GM21447 (cell line): ENCODE measurements around the gene KAZN.

Source experiments
- ATAC-seq: cut with Tn5 transposase; IDR thresholded peaks from one replicate; pipeline ENCODE4 v1.9.1; 2021; ENCODE audit not compliant: unreplicated experiment

KAZN gene

GRCh38 chr1:14706631-14707030 lies 108.1 kb downstream of the KAZN start:
- no peak for ATAC-seq

- ATAC-seq = no peak
Measured at GRCh38 chr1:14707531-14708445, 109.3 kb downstream of the KAZN start.

DNA sequence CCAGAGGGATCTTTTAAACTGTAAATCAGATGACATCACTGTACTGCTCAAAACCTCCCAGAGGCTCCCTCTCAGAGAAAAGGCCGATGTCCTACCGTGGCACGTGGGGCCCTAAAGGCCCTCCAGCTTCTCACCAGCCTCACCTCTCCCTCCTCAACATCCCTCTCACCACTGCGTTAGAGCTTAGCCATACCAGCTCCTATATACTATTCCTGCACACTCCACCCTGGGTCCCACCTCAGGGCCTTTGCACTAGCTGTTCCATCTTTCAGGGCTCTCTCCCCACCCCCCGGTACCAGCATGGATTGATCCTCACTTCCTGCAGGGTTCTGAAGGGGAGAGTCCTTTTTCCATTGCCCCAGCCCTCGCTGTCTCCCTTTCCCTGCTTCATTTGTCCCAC lies 111.8 kb downstream of the KAZN start:
- ATAC-seq = no peak

DNA sequence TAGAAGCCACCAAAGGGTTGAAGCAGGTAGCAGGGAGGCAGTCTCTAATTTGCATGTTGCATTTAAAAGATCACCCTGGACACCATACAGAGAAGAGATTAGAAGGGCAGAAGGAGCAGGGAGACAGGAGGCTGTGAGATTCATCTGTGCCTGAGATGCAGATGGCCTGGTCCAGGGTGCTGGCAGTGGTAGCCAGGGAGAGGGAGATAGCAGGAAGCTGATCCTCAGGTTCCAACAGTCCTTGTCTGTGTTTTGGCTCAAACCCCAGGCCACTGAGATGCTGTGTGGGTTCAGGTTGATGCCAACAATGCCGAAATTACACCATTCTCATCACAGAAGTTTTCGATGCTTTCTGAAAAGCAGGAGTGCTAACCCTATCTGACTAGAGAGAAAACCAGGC lies 113.7 kb downstream of the KAZN start:
- ATAC-seq = no peak

DNA sequence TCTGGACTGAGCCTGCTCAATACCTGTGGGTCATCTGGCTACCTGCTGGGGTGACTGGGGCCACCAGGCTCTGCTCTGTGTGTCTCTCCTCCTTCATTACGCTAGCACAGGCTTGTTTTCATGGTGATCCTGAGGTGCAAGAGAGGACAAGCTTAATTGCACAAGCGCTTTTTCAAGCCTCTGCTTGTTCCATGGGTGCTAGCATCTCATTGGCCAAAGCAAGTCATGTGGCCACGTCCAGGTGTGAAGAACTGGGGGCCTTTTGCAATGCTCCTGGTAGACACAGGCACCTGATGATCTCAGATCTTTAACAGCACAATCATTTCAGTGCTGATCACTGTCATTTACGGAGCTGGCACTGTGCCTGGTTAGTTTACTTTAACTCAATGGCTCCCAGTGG lies 114.6 kb downstream of the KAZN start:
- ATAC-seq = no peak

- ATAC-seq = no peak
Measured at GRCh38 chr1:14715266-14715665, 116.8 kb downstream of the KAZN start.

DNA sequence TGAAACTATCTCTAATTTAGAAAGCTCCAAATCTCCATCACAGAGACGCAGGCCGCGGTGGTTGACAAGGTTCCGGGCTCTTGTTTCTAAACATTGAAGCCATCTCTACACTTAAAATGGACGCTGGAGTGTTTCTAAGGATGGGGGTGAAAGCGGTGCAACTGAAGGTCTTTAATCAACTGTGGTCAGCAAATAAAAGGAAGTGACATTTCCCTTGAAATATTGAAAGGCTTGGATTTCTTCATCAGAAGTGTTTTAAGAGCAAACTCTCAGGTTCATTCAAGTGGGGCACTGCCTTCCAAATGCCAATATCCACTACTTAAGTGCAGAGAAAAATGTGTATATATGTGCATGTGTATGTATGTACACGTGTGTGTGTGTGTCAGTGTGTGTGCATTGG lies 117.3 kb downstream of the KAZN start:
- no peak for ATAC-seq

DNA sequence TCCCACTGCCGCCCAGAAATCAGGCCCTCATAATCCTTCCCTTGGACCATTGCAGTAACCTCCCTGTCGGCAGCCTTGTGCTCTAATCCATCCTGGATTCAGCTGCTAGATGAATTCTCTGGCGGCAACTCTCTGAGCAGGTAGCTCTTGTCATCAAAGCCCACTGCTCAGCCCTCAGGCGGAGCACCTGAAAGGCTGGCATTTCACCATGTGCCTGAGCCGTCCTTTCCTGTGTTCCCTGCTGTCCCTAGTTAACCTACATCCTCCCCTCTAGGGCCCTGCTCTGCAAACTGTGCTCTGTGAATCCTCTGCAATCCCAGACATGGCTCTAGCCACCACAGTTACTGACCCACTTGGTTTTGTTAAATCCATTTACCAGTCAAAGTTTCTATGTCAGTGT lies 118.0 kb downstream of the KAZN start:
- no peak for ATAC-seq

- ATAC-seq = no peak
Measured at GRCh38 chr1:14718476-14718875, 120.0 kb downstream of the KAZN start.

GRCh38 chr1:14723401-14723800 lies 124.9 kb downstream of the KAZN start:
- no peak for ATAC-seq

GRCh38 chr1:14724246-14724645 lies 125.8 kb downstream of the KAZN start:
- ATAC-seq = no peak

GRCh38 chr1:14724678-14725077 lies 126.2 kb downstream of the KAZN start:
- no peak for ATAC-seq

DNA sequence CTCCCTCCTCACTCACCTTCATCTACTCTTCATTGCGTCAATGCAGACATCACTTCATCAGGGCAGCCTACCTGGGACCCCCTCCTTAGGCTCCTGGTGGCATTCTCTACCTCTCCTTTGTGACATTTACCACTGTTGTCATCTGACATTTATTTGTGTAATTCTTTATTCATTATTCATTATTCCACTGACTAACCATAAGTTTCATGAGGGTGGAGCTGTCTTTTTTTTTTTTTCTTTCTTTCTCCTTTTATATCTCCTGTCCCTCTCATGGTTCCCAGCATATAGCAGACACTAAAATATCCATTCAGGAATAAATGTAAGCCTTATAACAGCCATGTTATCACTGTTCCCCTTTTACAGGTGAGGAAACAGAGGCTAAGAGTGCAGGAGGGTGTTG lies 126.8 kb downstream of the KAZN start:
- no peak for ATAC-seq

GRCh38 chr1:14725695-14726094 lies 127.2 kb downstream of the KAZN start:
- no peak for ATAC-seq

GRCh38 chr1:14726606-14727005 lies 128.1 kb downstream of the KAZN start:
- ATAC-seq = no peak

DNA sequence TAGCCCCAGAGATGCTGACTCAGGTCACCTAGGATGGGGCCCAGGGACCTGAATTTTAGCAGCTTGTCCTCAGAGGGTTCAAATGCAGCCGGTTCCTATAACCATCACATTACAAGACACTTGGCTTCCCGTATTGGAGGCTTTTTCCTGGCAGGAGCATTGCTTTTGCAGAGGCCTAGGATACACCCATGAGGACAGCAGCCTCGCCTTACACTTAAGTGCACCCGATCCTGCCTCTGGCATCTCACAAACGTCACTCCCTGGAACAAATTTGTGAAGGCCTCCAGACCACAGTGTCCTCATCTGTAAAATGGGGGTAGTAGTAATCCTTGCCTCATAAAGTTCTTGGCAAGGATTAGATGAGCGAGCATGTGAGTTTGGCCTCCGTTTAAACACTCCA lies 130.0 kb downstream of the KAZN start:
- ATAC-seq = no peak

GRCh38 chr1:14732728-14733047 lies 134.2 kb downstream of the KAZN start:
- no peak for ATAC-seq

- no peak for ATAC-seq
Measured at GRCh38 chr1:14733048-14733778, 134.7 kb downstream of the KAZN start.

DNA sequence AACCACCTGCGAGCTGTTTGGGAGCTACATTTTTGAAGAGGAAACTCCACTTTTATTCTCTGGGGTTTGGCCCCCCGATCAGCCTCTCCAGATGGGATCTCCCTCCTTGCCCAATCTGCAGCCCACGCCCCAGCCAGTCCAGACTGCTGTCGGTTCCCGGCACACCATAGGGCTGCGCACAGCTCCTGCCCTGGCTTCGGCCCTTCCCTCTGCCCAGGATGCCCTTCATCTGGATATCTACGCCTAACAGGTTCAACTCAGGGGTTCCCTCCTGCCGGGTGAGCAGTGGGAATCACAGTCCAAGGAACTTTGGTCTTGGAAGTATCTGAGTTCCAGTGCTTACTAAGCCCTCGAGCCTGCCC lies 135.3 kb downstream of the KAZN start:
- ATAC-seq = no peak

- no peak for ATAC-seq
Measured at GRCh38 chr1:14735841-14736240, 137.4 kb downstream of the KAZN start.

DNA sequence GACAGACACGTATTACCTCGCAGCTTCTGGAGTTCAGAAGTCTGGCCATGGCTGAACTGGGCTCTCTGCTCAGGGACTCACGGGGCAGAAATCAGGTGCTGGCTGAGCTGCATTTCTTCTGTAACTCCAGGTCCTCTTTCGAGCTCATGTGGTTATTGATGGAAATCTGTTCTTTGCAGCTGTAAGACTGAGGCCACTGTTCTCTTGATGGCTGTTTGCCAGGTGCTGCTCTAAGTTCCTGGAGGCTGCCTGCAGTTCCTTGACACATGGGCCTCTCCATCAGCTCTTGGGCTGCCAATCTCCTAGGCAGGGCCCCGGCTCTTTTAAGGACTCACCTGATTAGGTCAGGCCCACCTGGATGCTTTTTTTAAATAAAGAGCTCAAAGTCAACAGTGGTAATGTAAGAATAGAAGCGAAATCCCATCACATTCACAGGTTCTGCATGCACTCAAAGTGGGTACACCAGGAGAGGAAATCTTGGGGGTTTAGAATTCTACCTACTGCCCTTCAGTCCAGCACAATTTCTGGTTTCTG lies 139.1 kb downstream of the KAZN start:
- ATAC-seq = no peak

- ATAC-seq = no peak
Measured at GRCh38 chr1:14738235-14738634, 139.8 kb downstream of the KAZN start.
